ENCODE data around the gene STX1B. TPM values are rescaled to one million over a fixed set of nuclear protein-coding genes. Genes with fewer than 3 reads are reported as not detected.

Gene STX1B
- total RNA-seq, 1 donor from 2014 or later, result 14.1 TPM

DNA sequence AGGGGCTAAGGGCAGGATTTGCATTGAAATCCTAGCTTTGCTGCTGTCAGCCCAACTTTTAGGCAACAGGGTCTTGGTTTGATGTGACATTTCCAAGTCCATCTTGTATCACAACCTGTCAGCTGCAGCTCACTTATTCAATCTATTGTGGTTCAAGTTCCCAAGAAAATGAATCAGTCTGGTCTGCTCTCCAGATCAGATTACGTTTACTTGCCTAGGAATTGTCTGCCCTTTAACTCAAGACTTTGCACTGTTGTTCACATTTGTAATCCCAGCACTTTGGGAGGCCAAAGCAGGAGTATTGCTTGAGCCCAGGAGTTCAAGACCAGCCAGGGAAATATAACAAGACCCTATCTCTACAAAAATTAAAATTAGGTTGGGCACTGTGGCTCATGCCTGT, 32.9 kb upstream of the STX1B start:
- Mint-ChIP-seq H3K4me1 (no peaks in the 10 kb centered on the region), H3K27me3 (ENCODE audit: low read depth) (no peaks in the 10 kb centered on the region), H3K27ac (ENCODE audit: unreplicated experiment) (no peak overlapping the region), H3K4me3 (no peak overlapping the region), H3K9me3 (no peaks in the 10 kb centered on the region), H3K36me3 (ENCODE audit: low read depth) (no peaks in the 10 kb centered on the region)
- TF ChIP-seq, protein P1, sequence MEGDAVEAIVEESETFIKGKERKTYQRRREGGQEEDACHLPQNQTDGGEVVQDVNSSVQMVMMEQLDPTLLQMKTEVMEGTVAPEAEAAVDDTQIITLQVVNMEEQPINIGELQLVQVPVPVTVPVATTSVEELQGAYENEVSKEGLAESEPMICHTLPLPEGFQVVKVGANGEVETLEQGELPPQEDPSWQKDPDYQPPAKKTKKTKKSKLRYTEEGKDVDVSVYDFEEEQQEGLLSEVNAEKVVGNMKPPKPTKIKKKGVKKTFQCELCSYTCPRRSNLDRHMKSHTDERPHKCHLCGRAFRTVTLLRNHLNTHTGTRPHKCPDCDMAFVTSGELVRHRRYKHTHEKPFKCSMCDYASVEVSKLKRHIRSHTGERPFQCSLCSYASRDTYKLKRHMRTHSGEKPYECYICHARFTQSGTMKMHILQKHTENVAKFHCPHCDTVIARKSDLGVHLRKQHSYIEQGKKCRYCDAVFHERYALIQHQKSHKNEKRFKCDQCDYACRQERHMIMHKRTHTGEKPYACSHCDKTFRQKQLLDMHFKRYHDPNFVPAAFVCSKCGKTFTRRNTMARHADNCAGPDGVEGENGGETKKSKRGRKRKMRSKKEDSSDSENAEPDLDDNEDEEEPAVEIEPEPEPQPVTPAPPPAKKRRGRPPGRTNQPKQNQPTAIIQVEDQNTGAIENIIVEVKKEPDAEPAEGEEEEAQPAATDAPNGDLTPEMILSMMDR (conservative IDR thresholded peaks at IDR 0.05), result no peak
- DNase-seq (ENCODE audit: low read depth, low spot score), result no peak

DNA sequence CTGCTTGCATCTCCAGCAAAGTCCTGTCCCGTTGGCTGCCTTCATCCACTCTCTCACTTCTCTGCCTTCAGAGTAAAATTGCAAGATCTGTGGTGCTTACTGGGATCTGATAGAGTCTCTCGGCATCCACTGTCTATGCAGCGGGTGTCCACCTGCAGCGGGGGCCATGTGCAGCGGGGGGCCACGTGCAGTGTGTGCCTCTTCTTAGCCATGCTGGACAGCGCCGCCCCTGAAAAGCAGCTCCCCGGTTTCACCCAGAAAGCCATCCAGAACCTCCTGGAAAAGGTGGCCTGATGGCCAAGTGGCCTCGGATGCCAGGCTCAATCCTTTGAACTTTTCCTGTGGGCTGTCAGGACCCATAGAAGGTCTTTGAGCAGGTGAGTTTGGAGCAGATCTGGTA, 32.4 kb upstream of the STX1B start:
- H3K9me3 Mint-ChIP-seq, result no peaks in the 10 kb centered on the region
- H3K4me1 Mint-ChIP-seq, result no peaks in the 10 kb centered on the region
- H3K27ac Mint-ChIP-seq (ENCODE audit: unreplicated experiment), result no peak overlapping the region
- DNase-seq (ENCODE audit: low read depth, low spot score), result no peak
- TF ChIP-seq, protein P1 (conservative IDR thresholded peaks at IDR 0.05), result no peak
- no peaks in the 10 kb centered on the region for H3K27me3 Mint-ChIP-seq (ENCODE audit: low read depth)
- H3K36me3 Mint-ChIP-seq (ENCODE audit: low read depth), result no peaks in the 10 kb centered on the region
- no peak overlapping the region for H3K4me3 Mint-ChIP-seq

DNA sequence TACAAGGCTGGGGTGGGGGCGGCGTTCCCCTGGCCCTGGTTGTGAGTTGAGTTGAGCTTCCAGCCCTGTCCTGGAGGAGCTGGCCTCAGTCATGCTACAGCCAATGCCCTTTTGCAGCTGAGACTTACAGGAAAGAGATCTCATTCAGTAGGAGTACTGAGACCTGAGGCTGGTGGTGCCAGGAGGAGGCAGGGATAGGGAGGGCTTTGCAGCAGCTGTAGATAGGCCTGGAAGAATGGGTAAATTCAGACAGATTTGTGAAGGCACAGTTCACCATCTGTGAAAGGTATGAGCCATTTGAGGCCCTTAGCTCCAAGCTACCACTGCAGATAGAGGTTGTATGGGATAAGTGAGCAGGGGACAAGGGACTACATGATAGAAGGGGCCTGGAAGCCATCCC, 28.6 kb upstream of the STX1B start:
- no peak overlapping the region for H3K27ac Mint-ChIP-seq (ENCODE audit: unreplicated experiment)
- H3K36me3 Mint-ChIP-seq (ENCODE audit: low read depth), result peaks cover 2% of the 10 kb centered on the region
- TF ChIP-seq, protein P1 (conservative IDR thresholded peaks at IDR 0.05), result no peak
- no peaks in the 10 kb centered on the region for H3K27me3 Mint-ChIP-seq (ENCODE audit: low read depth)
- H3K4me1 Mint-ChIP-seq, result peaks cover 4% of the 10 kb centered on the region
- DNase-seq (ENCODE audit: low read depth, low spot score), result no peak
- peak overlapping the region; percentile 23 for H3K4me3 Mint-ChIP-seq
- H3K9me3 Mint-ChIP-seq, result no peaks in the 10 kb centered on the region

DNA sequence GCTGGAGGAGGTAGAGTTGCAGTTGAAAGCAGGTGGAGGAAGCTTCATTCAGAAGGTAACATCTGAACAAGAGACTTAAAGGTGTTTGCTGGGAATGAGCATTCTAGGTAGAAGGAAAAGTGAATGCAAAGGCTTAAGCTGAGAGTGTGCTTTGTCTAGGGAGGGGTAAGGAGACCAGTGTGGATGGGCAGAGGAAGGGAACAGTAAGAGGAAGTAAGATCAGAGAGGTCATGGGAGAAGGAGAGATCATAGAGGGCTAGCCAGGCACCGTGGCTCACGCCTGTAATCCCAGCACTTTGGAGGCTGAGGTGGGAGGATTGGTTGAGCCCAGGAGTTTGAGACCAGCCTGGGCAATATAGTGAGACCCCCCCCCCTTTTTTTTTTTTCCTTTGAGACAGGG, 26.3 kb upstream of the STX1B start:
- peaks cover 2% of the 10 kb centered on the region for H3K36me3 Mint-ChIP-seq (ENCODE audit: low read depth)
- H3K9me3 Mint-ChIP-seq, result no peaks in the 10 kb centered on the region
- H3K27ac Mint-ChIP-seq (ENCODE audit: unreplicated experiment), result no peak overlapping the region
- no peak for DNase-seq (ENCODE audit: low read depth, low spot score)
- H3K4me1 Mint-ChIP-seq, result peaks cover 16% of the 10 kb centered on the region
- peak overlapping the region; percentile 47 for H3K4me3 Mint-ChIP-seq
- H3K27me3 Mint-ChIP-seq (ENCODE audit: low read depth), result no peaks in the 10 kb centered on the region
- TF ChIP-seq, protein P1 (conservative IDR thresholded peaks at IDR 0.05), result no peak

DNA sequence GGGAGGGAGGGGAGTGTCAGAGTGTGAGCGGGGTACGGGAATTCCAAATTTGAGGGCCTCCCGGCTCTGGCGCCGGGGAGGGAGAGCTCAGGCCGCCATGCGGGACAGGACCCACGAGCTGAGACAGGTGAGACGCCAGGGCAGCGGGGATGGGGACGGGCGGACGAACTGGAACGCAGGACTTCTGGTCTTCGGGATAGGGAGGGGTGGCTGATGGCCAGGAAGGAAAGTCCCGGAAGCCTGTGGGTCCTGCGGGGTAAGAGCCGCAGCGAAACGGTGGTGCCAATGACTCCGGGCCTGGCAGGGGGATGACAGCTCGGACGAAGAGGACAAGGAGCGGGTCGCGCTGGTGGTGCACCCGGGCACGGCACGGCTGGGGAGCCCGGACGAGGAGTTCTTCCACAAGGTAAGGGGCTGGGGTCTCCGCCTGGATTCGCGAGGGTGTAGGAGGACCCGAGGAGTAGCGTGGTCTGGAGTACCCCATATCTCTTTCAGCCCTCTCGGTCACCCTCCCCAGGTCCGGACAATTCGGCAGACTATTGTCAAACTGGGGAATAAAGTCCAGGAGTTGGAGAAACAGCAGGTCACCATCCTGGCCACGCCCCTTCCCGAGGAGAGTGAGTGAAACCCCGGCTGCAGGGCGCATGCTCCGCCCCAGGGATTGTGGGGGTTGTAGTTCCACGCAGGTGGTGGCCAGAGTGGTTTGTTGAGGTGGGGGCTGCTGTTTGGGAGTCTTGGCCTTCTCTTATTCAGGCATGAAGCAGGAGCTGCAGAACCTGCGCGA, 23.5 kb upstream of the STX1B start:
- H3K27ac Mint-ChIP-seq (ENCODE audit: unreplicated experiment), result peak overlapping the region; percentile 84
- peak overlapping the region; percentile 97 for H3K4me3 Mint-ChIP-seq
- H3K9me3 Mint-ChIP-seq, result no peaks in the 10 kb centered on the region
- TF ChIP-seq, protein P1 (conservative IDR thresholded peaks at IDR 0.05), result no peak
- H3K36me3 Mint-ChIP-seq (ENCODE audit: low read depth), result peaks cover 2% of the 10 kb centered on the region
- peaks cover 16% of the 10 kb centered on the region for H3K4me1 Mint-ChIP-seq
- no peaks in the 10 kb centered on the region for H3K27me3 Mint-ChIP-seq (ENCODE audit: low read depth)
- DNase-seq (ENCODE audit: low read depth, low spot score), result peak; percentile 78

All from neural crest cell (in vitro differentiated cells).